Measurements from ENCODE around the gene ITGAD. TPM values are rescaled to one million over a fixed set of nuclear protein-coding genes. Genes with fewer than 3 reads are reported as not detected.

ITGAD gene
- total RNA-seq, 1 experiment from 2014 or later, result not detected

DNA sequence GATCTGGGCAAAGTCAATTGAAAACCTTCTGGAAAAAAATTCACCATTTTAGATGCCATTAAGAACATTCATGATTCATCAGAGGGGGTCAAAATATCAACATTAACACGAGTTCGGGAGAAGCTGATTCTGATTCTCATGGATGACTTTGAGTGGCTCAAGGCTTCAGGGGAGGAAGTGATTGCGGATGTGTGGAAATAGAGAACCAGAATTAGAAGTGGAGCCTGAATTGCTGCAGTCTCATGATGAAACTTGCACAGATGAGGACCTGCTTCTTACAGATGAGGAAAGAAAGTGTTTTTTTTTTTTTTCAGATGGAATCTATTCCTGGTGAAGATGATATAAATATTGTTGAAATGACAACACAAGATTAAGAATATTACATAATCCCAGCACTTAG, 25.3 kb upstream of the ITGAD start:
- no peak for TF ChIP-seq EZH2 (IDR thresholded peaks at IDR 0.05; ENCODE audit: borderline replicate concordance, low read depth, low read length, poor library complexity, severe bottlenecking)
- TF ChIP-seq, protein P1, sequence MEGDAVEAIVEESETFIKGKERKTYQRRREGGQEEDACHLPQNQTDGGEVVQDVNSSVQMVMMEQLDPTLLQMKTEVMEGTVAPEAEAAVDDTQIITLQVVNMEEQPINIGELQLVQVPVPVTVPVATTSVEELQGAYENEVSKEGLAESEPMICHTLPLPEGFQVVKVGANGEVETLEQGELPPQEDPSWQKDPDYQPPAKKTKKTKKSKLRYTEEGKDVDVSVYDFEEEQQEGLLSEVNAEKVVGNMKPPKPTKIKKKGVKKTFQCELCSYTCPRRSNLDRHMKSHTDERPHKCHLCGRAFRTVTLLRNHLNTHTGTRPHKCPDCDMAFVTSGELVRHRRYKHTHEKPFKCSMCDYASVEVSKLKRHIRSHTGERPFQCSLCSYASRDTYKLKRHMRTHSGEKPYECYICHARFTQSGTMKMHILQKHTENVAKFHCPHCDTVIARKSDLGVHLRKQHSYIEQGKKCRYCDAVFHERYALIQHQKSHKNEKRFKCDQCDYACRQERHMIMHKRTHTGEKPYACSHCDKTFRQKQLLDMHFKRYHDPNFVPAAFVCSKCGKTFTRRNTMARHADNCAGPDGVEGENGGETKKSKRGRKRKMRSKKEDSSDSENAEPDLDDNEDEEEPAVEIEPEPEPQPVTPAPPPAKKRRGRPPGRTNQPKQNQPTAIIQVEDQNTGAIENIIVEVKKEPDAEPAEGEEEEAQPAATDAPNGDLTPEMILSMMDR (conservative IDR thresholded peaks at IDR 0.05; ENCODE audit: low read depth, low read length), result no peak
- Histone ChIP-seq H3K27ac (ENCODE audit: low read depth, low read length, poor library complexity, severe bottlenecking) (no peak overlapping the region), H3K4me3 (ENCODE audit: low read depth, low read length, poor library complexity, severe bottlenecking) (no peak overlapping the region), H3K36me3 (ENCODE audit: insufficient read depth, low read length, poor library complexity, severe bottlenecking) (no peaks in the 10 kb centered on the region), H3K4me1 (ENCODE audit: insufficient read depth, low read length, poor library complexity, severe bottlenecking) (no peaks in the 10 kb centered on the region), H3K27me3 (replicated peaks; ENCODE audit: insufficient read depth, low read depth, low read length, poor library complexity) (no peaks in the 10 kb centered on the region), H3K9me3 (ENCODE audit: low read depth, low read length, poor library complexity, severe bottlenecking) (no peaks in the 10 kb centered on the region)
- CTCF ChIA-PET, result no interaction called here
- POLR2A ChIA-PET (ENCODE audit: low non-redundant PET), result no interaction called here
- DNase-seq (ENCODE audit: low spot score), result no peak
- intact Hi-C loops (cut with micrococcal nuclease; ENCODE audit: unreplicated experiment), result no loop called here
- no TSS peak for BruUV-seq (replicated peaks)

DNA sequence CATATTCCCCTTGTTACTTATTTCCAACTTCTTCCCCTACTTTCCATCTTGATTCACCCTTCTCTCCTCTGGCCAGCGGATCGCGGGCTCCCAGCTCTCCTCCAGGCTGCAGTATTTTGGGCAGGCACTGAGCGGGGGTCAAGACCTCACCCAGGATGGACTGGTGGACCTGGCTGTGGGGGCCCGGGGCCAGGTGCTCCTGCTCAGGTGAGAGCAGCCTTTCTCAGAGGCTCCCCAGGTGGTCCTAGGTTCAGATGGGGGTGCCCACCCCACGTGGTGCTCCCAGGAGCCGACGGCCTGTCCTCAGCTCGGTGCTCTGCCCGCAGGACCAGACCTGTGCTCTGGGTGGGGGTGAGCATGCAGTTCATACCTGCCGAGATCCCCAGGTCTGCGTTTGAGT, 22.1 kb upstream of the ITGAD start:
- DNase-seq (ENCODE audit: low spot score), result no peak
- H3K36me3 ChIP-seq (ENCODE audit: insufficient read depth, low read length, poor library complexity, severe bottlenecking), result no peaks in the 10 kb centered on the region
- no peak overlapping the region for H3K4me3 ChIP-seq (ENCODE audit: low read depth, low read length, poor library complexity, severe bottlenecking)
- H3K9me3 ChIP-seq (ENCODE audit: low read depth, low read length, poor library complexity, severe bottlenecking), result no peaks in the 10 kb centered on the region
- ChIA-PET POLR2A (ENCODE audit: low non-redundant PET) (no interaction called here), CTCF (no interaction called here)
- TF ChIP-seq, protein P1 (conservative IDR thresholded peaks at IDR 0.05; ENCODE audit: low read depth, low read length), result no peak
- no peak for TF ChIP-seq EZH2 (IDR thresholded peaks at IDR 0.05; ENCODE audit: borderline replicate concordance, low read depth, low read length, poor library complexity, severe bottlenecking)
- H3K27ac ChIP-seq (ENCODE audit: low read depth, low read length, poor library complexity, severe bottlenecking), result no peak overlapping the region
- intact Hi-C loops (cut with micrococcal nuclease; ENCODE audit: unreplicated experiment), result loop anchor here (10.0 kb wide), 1 partner anchor 76 kb away; no protein-coding TSS in a partner anchor
- BruUV-seq (replicated peaks), result no TSS peak
- peaks cover 6% of the 10 kb centered on the region for H3K27me3 ChIP-seq (replicated peaks; ENCODE audit: insufficient read depth, low read depth, low read length, poor library complexity)
- no peaks in the 10 kb centered on the region for H3K4me1 ChIP-seq (ENCODE audit: insufficient read depth, low read length, poor library complexity, severe bottlenecking)

DNA sequence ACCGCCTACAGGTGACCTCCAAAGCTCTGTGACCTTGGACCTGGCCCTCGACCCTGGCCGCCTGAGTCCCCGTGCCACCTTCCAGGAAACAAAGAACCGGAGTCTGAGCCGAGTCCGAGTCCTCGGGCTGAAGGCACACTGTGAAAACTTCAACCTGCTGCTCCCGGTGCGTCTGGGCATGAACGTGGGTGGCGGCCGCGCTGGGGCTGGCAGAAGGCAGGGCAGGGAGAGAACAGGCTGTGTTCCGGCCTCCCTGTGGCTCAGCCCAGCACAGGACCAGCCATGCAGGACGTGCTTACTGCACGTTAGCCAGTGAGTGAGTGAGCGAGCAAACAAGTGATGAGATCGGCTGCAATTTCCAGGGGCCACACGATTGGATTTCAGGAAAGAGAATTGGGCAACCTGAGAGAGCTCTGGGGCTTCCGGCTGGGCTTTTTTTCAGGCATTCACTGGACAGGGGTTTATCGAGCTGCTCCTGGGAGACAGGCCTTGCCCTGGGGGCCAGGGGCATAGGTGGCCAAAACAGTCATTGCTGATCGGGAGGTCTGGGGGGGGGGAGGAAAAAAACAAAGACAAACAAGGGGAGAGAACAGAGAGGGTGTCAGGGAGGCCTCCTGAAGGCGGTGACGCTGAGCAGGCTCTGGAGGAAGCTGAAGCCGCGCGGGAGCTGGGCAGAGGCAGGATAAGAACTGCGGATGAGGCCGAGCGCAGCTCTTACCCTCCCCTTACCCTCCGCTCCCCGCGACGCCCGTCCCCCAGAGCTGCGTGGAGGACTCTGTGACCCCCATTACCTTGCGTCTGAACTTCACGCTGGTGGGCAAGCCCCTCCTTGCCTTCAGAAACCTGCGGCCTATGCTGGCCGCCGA, 21.3 kb upstream of the ITGAD start:
- no peak for DNase-seq (ENCODE audit: low spot score)
- Histone ChIP-seq H3K4me3 (ENCODE audit: low read depth, low read length, poor library complexity, severe bottlenecking) (no peak overlapping the region), H3K9me3 (ENCODE audit: low read depth, low read length, poor library complexity, severe bottlenecking) (no peaks in the 10 kb centered on the region), H3K36me3 (ENCODE audit: insufficient read depth, low read length, poor library complexity, severe bottlenecking) (no peaks in the 10 kb centered on the region), H3K27ac (ENCODE audit: low read depth, low read length, poor library complexity, severe bottlenecking) (no peak overlapping the region), H3K4me1 (ENCODE audit: insufficient read depth, low read length, poor library complexity, severe bottlenecking) (no peaks in the 10 kb centered on the region), H3K27me3 (replicated peaks; ENCODE audit: insufficient read depth, low read depth, low read length, poor library complexity) (peaks cover 6% of the 10 kb centered on the region)
- ChIA-PET CTCF (interaction anchor here (0.7 kb wide), 1 partner anchor 73 kb away, joined by 11 read pairs; no protein-coding TSS in a partner anchor), POLR2A (ENCODE audit: low non-redundant PET) (no interaction called here)
- TF ChIP-seq, protein P1 (conservative IDR thresholded peaks at IDR 0.05; ENCODE audit: low read depth, low read length), result no peak
- TF ChIP-seq EZH2 (IDR thresholded peaks at IDR 0.05; ENCODE audit: borderline replicate concordance, low read depth, low read length, poor library complexity, severe bottlenecking), result no peak
- intact Hi-C loops (cut with micrococcal nuclease; ENCODE audit: unreplicated experiment), result loop anchor here (10.0 kb wide), 1 partner anchor 77 kb away; no protein-coding TSS in a partner anchor
- BruUV-seq (replicated peaks), result no TSS peak

Data from A673 (cell line).